ENCODE data around the gene ABCF1.

Gene ABCF1

GRCh38 chr6:30601815-30602641 is 30.8 kb downstream of the ABCF1 start:
- DNase-seq = no peak

GRCh38 chr6:30603961-30604360 is 32.7 kb downstream of the ABCF1 start:
- DNase-seq = no peak

GRCh38 chr6:30610065-30610464 is 38.8 kb downstream of the ABCF1 start:
- no peak for DNase-seq

GRCh38 chr6:30611150-30611855 is 40.1 kb downstream of the ABCF1 start:
- no peak for DNase-seq

- DNase-seq = no peak
These were observed 40.6 kb downstream of the ABCF1 start for GRCh38 chr6:30611856-30612194.

- DNase-seq = no peak
These were observed 41.0 kb downstream of the ABCF1 start for GRCh38 chr6:30612213-30612612.

- no peak for DNase-seq
These were observed 41.5 kb downstream of the ABCF1 start for GRCh38 chr6:30612687-30613248.

GRCh38 chr6:30613251-30614043 is 42.2 kb downstream of the ABCF1 start:
- peak; percentile 28 for DNase-seq

- DNase-seq = peak; percentile 40
These were observed 43.0 kb downstream of the ABCF1 start for GRCh38 chr6:30614044-30614842.

- DNase-seq = peak; percentile 96
These were observed 43.6 kb downstream of the ABCF1 start for GRCh38 chr6:30614843-30615218.

- peak; percentile 69 for DNase-seq
These were observed 44.1 kb downstream of the ABCF1 start for GRCh38 chr6:30615219-30615957.

- DNase-seq = peak; percentile 69
These were observed 44.9 kb downstream of the ABCF1 start for GRCh38 chr6:30615958-30616810.

GRCh38 chr6:30616811-30617564 is 45.7 kb downstream of the ABCF1 start, which contains the start of gene PPP1R10:
Gene PPP1R10, minus strand, starts transcription at chr6:30617243. Its CDS starts 7,299 bp downstream, at chr6:30609944.
- peak; percentile 100 for DNase-seq

GRCh38 chr6:30617565-30618269 is 46.5 kb downstream of the ABCF1 start, which contains the start of gene MRPS18B:
Gene MRPS18B, plus strand, starts transcription at chr6:30617840. Its CDS starts 26 bp downstream, at chr6:30617866.
- DNase-seq = peak; percentile 99

GRCh38 chr6:30618270-30618797 is 47.1 kb downstream of the ABCF1 start:
- DNase-seq = no peak

- DNase-seq = no peak
These were observed 48.3 kb downstream of the ABCF1 start for GRCh38 chr6:30619561-30619960.

GRCh38 chr6:30625511-30625910 is 54.3 kb downstream of the ABCF1 start:
- no peak for DNase-seq
